Dendritic cell treated with granulocyte-macrophage colony-stimulating factor and Interleukin-4, amounts not matched to agents 40 ng/mL and 50 ng/mL, for 4 days (primary cell): ENCODE results near the gene SLC13A2.
A peak's percentile ranks its signal among the peaks of the same experiment; 100 is the strongest.
"Not testable (repeated sequence)": the region's sequence is repeated elsewhere in the genome, so short reads cannot be mapped to it uniquely, and the experiment has no call there.

Experiments
- H3K27ac Mint-ChIP-seq: one replicate; pipeline ENCODE4 v1.8.0; 2022; ENCODE audit warnings: mild to moderate bottlenecking, mixed read lengths
- H3K27me3 Mint-ChIP-seq: one replicate; pipeline ENCODE4 v1.8.0; 2022; ENCODE audit warnings: mild to moderate bottlenecking, mixed read lengths
- H3K36me3 Mint-ChIP-seq: one replicate; pipeline ENCODE4 v1.8.0; 2022; ENCODE audit warnings: low read depth, mixed read lengths
- H3K4me1 Mint-ChIP-seq: one replicate; pipeline ENCODE4 v1.8.0; 2022; ENCODE audit warnings: low read depth, mixed read lengths
- H3K4me3 Mint-ChIP-seq: one replicate; pipeline ENCODE4 v1.8.0; 2022; ENCODE audit warnings: mild to moderate bottlenecking, moderate library complexity, mixed read lengths
- H3K9me3 Mint-ChIP-seq: one replicate; pipeline ENCODE4 v1.8.0; 2022; ENCODE audit warnings: mixed read lengths
- intact Hi-C: fragments of 100-400 bp; cut with micrococcal nuclease; formaldehyde crosslinking; loops from one replicate; pipeline ENCODE4 v1.15.0; 2022

Gene SLC13A2

GRCh38 chr17:28466001-28466400 lies 7.4 kb upstream of the SLC13A2 start:
- Mint-ChIP-seq H3K9me3 (no peaks in the 10 kb centered on the region), H3K27ac (no peak overlapping the region), H3K36me3 (no peaks in the 10 kb centered on the region), H3K4me3 (no peak overlapping the region), H3K27me3 (peaks cover 16% of the 10 kb centered on the region), H3K4me1 (peaks cover 57% of the 10 kb centered on the region)
- intact Hi-C loops: no loop called here

GRCh38 chr17:28466521-28467048 lies 6.9 kb upstream of the SLC13A2 start:
- Mint-ChIP-seq H3K4me1 (peaks cover 61% of the 10 kb centered on the region), H3K36me3 (no peaks in the 10 kb centered on the region), H3K27ac (no peak overlapping the region), H3K27me3 (peaks cover 16% of the 10 kb centered on the region), H3K4me3 (no peak overlapping the region), H3K9me3 (no peaks in the 10 kb centered on the region)
- intact Hi-C loops: no loop called here

GRCh38 chr17:28467456-28468025 lies 5.9 kb upstream of the SLC13A2 start:
- no peak overlapping the region for H3K27ac Mint-ChIP-seq
- H3K9me3 Mint-ChIP-seq: no peaks in the 10 kb centered on the region
- peaks cover 20% of the 10 kb centered on the region for H3K27me3 Mint-ChIP-seq
- intact Hi-C loops: no loop called here
- H3K36me3 Mint-ChIP-seq: no peaks in the 10 kb centered on the region
- H3K4me1 Mint-ChIP-seq: peaks cover 61% of the 10 kb centered on the region
- H3K4me3 Mint-ChIP-seq: peak overlapping the region; percentile 54

- Mint-ChIP-seq H3K4me3 (peak overlapping the region; percentile 54), H3K27me3 (peaks cover 20% of the 10 kb centered on the region), H3K4me1 (peaks cover 67% of the 10 kb centered on the region)
- H3K9me3 Mint-ChIP-seq, H3K36me3 Mint-ChIP-seq, H3K27ac Mint-ChIP-seq, intact Hi-C loops: not testable (repeated sequence)
These were observed 5.3 kb upstream of the SLC13A2 start for GRCh38 chr17:28468033-28468735.

GRCh38 chr17:28468781-28469180 lies 4.7 kb upstream of the SLC13A2 start:
- H3K4me1 Mint-ChIP-seq: peaks cover 72% of the 10 kb centered on the region
- no peak overlapping the region for H3K27ac Mint-ChIP-seq
- no peaks in the 10 kb centered on the region for H3K9me3 Mint-ChIP-seq
- H3K27me3 Mint-ChIP-seq: peaks cover 20% of the 10 kb centered on the region
- no peaks in the 10 kb centered on the region for H3K36me3 Mint-ChIP-seq
- H3K4me3 Mint-ChIP-seq: no peak overlapping the region
- intact Hi-C loops: no loop called here

- no peaks in the 10 kb centered on the region for H3K36me3 Mint-ChIP-seq
- peaks cover 72% of the 10 kb centered on the region for H3K4me1 Mint-ChIP-seq
- H3K27me3 Mint-ChIP-seq: peaks cover 23% of the 10 kb centered on the region
- no peaks in the 10 kb centered on the region for H3K9me3 Mint-ChIP-seq
- no peak overlapping the region for H3K4me3 Mint-ChIP-seq
- intact Hi-C loops: no loop called here
- H3K27ac Mint-ChIP-seq: no peak overlapping the region
These were observed 4.1 kb upstream of the SLC13A2 start for GRCh38 chr17:28469376-28469775.

- Mint-ChIP-seq H3K27ac (no peak overlapping the region), H3K36me3 (no peaks in the 10 kb centered on the region), H3K4me1 (peaks cover 79% of the 10 kb centered on the region), H3K4me3 (no peak overlapping the region), H3K9me3 (no peaks in the 10 kb centered on the region), H3K27me3 (peaks cover 23% of the 10 kb centered on the region)
- intact Hi-C loops: no loop called here
These were observed 3.1 kb upstream of the SLC13A2 start for GRCh38 chr17:28470266-28470913.

- Mint-ChIP-seq H3K4me1 (peaks cover 79% of the 10 kb centered on the region), H3K27ac (no peak overlapping the region), H3K4me3 (no peak overlapping the region), H3K9me3 (no peaks in the 10 kb centered on the region), H3K36me3 (no peaks in the 10 kb centered on the region), H3K27me3 (peaks cover 18% of the 10 kb centered on the region)
- intact Hi-C loops: no loop called here
These were observed 2.5 kb upstream of the SLC13A2 start for GRCh38 chr17:28470914-28471366.

GRCh38 chr17:28471531-28472342 lies 1.7 kb upstream of the SLC13A2 start:
- Mint-ChIP-seq H3K36me3 (no peaks in the 10 kb centered on the region), H3K4me3 (no peak overlapping the region), H3K4me1 (peaks cover 79% of the 10 kb centered on the region), H3K27ac (no peak overlapping the region), H3K27me3 (peaks cover 11% of the 10 kb centered on the region), H3K9me3 (no peaks in the 10 kb centered on the region)
- intact Hi-C loops: no loop called here

- Mint-ChIP-seq H3K4me1 (peaks cover 68% of the 10 kb centered on the region), H3K4me3 (no peak overlapping the region), H3K27ac (no peak overlapping the region), H3K27me3 (peaks cover 11% of the 10 kb centered on the region), H3K9me3 (no peaks in the 10 kb centered on the region), H3K36me3 (no peaks in the 10 kb centered on the region)
- intact Hi-C loops: no loop called here
These were observed 460 bp upstream of the SLC13A2 start for GRCh38 chr17:28472871-28473497.

- intact Hi-C loops: no loop called here
- peaks cover 11% of the 10 kb centered on the region for H3K27me3 Mint-ChIP-seq
- H3K4me3 Mint-ChIP-seq: no peak overlapping the region
- no peak overlapping the region for H3K27ac Mint-ChIP-seq
- H3K36me3 Mint-ChIP-seq: no peaks in the 10 kb centered on the region
- peaks cover 68% of the 10 kb centered on the region for H3K4me1 Mint-ChIP-seq
- no peaks in the 10 kb centered on the region for H3K9me3 Mint-ChIP-seq
These were observed 677 bp downstream of the SLC13A2 start for GRCh38 chr17:28474111-28474531.

- Mint-ChIP-seq H3K36me3 (no peaks in the 10 kb centered on the region), H3K27ac (peak overlapping the region; percentile 38), H3K27me3 (peaks cover 9% of the 10 kb centered on the region), H3K4me3 (no peak overlapping the region), H3K9me3 (no peaks in the 10 kb centered on the region), H3K4me1 (peaks cover 59% of the 10 kb centered on the region)
- intact Hi-C loops: no loop called here
These were observed 1.9 kb downstream of the SLC13A2 start for GRCh38 chr17:28475151-28475900.
